ENCODE results near the gene TAF11L2. TPM values are rescaled to one million over a fixed set of nuclear protein-coding genes. Genes with fewer than 3 reads are reported as not detected.
"Not testable (repeated sequence)": the region's sequence is repeated elsewhere in the genome, so short reads cannot be mapped to it uniquely, and the experiment has no call there.

The TAF11L2 gene
- not detected in 3 replicates for polyA plus RNA-seq
- polyA plus RNA-seq (2011; ENCODE audit: low read depth): not detected
- not detected in 2 replicates for polyA plus RNA-seq (2011; cell fraction: cytosol; rRNA removed)
- polyA plus RNA-seq (2011; cell fraction: nucleus; rRNA removed): not detected in 2 replicates
- polyA plus RNA-seq (2012; ENCODE audit: low replicate concordance): not detected in 2 replicates
- not detected in 3 replicates for polyA minus RNA-seq
- polyA minus RNA-seq (2011; cell fraction: cytosol; rRNA and poly(A)+ RNA removed): not detected
- polyA minus RNA-seq (2011; cell fraction: nucleus; rRNA and poly(A)+ RNA removed): not detected in 2 replicates

DNA sequence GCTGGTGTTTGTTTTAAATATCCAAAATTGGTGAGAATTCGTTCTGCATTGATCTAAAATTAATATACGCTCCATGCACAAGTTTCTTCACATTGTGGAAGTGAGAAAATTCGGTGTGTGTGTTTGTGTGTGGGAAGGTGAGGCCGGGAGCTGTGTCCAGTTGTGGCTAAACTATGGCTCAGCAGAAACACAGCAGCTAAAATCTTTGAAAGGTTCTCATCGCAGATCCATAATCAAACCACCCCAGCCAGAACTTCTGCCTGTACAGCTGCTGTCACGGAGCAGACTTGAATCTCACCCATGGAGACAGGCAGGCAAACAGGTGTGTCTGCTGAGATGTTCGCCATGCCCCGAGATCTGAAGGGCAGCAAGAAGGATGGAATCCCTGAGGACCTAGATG lies at the start of gene TAF11L2:
TSS of gene TAF11L2 (plus strand) at position 301 of the 400 bp plus-strand sequence.
- H3K4me3 ChIP-seq (ENCODE audit: control insufficient read depth in 2 of 3, extremely low read depth in 1 of 3, insufficient read depth in 2 of 3, low read depth in 1 of 3, low read length in 3 of 3); H2AFZ ChIP-seq (ENCODE audit: control insufficient read depth, low read length); H3K9me1 ChIP-seq (ENCODE audit: control insufficient read depth, extremely low read depth, insufficient read depth, low read length); DNase-seq (ENCODE audit: low read depth, low spot score); H3K4me1 ChIP-seq (ENCODE audit: control insufficient read depth, extremely low read depth, insufficient read depth, low read length); H3K27ac ChIP-seq (ENCODE audit: control insufficient read depth, insufficient read depth, low read length); H3K79me2 ChIP-seq (ENCODE audit: control insufficient read depth, insufficient read depth, low read length); H3K4me2 ChIP-seq (ENCODE audit: control insufficient read depth, extremely low read depth, insufficient read depth, low read depth, low read length); H3K9me3 ChIP-seq (ENCODE audit: control insufficient read depth, low read depth, low read length); FAIRE-seq; dilution Hi-C loops (cut with MboI; ENCODE audit: extremely low pct_ligation_motif_present, low sequenced_read_pairs); H3K27me3 ChIP-seq (ENCODE audit: control insufficient read depth, extremely low read depth, insufficient read depth, low read length); H3K36me3 ChIP-seq (ENCODE audit: control insufficient read depth in 2 of 2, extremely low read depth in 1 of 2, insufficient read depth in 2 of 2, low read length in 2 of 2); H4K20me1 ChIP-seq (ENCODE audit: control insufficient read depth, extremely low read depth, insufficient read depth, low read length); H3K9ac ChIP-seq (ENCODE audit: control insufficient read depth, extremely low read depth, insufficient read depth, low read length): not testable (repeated sequence)

DNA sequence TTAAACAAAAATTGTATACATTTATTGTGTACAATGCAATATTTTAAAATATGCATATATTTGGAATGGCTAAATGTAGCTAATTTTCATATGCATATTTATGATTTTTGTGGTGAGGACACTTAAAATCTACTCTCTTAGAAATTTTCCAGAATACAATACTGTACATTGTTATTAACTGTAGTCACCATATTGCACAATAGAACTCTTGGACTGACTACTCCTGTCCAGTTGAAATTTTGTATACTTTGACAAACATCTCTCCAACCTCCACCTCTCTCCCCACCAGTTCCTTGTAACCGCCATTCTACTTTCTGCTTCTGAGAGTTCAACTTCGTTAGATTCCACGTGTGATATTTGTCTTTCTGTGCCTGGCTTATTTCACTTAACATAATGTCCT lies 49.2 kb upstream of the TAF11L2 start:
- H3K9me1 ChIP-seq (ENCODE audit: control insufficient read depth, extremely low read depth, insufficient read depth, low read length): no peaks in the 10 kb centered on the region
- H2AFZ ChIP-seq (ENCODE audit: control insufficient read depth, low read length): no peak overlapping the region
- H4K20me1 ChIP-seq (ENCODE audit: control insufficient read depth, extremely low read depth, insufficient read depth, low read length): no peaks in the 10 kb centered on the region
- no peak for DNase-seq (ENCODE audit: low read depth, low spot score)
- no peaks in the 10 kb centered on the region for H3K9me3 ChIP-seq (ENCODE audit: control insufficient read depth, low read depth, low read length)
- no peak overlapping the region for H3K4me2 ChIP-seq (ENCODE audit: control insufficient read depth, extremely low read depth, insufficient read depth, low read depth, low read length)
- dilution Hi-C loops (cut with MboI; ENCODE audit: extremely low pct_ligation_motif_present, low sequenced_read_pairs): no loop called here
- FAIRE-seq: no peak
- no peaks in the 10 kb centered on the region for H3K27me3 ChIP-seq (ENCODE audit: control insufficient read depth, extremely low read depth, insufficient read depth, low read length)
- no peaks in the 10 kb centered on the region for H3K79me2 ChIP-seq (ENCODE audit: control insufficient read depth, insufficient read depth, low read length)
- TF ChIP-seq, protein P1, sequence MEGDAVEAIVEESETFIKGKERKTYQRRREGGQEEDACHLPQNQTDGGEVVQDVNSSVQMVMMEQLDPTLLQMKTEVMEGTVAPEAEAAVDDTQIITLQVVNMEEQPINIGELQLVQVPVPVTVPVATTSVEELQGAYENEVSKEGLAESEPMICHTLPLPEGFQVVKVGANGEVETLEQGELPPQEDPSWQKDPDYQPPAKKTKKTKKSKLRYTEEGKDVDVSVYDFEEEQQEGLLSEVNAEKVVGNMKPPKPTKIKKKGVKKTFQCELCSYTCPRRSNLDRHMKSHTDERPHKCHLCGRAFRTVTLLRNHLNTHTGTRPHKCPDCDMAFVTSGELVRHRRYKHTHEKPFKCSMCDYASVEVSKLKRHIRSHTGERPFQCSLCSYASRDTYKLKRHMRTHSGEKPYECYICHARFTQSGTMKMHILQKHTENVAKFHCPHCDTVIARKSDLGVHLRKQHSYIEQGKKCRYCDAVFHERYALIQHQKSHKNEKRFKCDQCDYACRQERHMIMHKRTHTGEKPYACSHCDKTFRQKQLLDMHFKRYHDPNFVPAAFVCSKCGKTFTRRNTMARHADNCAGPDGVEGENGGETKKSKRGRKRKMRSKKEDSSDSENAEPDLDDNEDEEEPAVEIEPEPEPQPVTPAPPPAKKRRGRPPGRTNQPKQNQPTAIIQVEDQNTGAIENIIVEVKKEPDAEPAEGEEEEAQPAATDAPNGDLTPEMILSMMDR (optimal IDR thresholded peaks at IDR 0.05 in 1 of 3, IDR thresholded peaks at IDR 0.05 in 1 of 3, conservative IDR thresholded peaks at IDR 0.05 in 1 of 3; ENCODE audit: extremely low read depth in 1 of 3, insufficient read depth in 2 of 3, low read length in 3 of 3): no peak
- TF ChIP-seq EZH2 (IDR thresholded peaks at IDR 0.05; ENCODE audit: low read length): no peak
- H3K4me1 ChIP-seq (ENCODE audit: control insufficient read depth, extremely low read depth, insufficient read depth, low read length): no peaks in the 10 kb centered on the region
- no peak overlapping the region for H3K27ac ChIP-seq (ENCODE audit: control insufficient read depth, insufficient read depth, low read length)
- H3K9ac ChIP-seq (ENCODE audit: control insufficient read depth, extremely low read depth, insufficient read depth, low read length): no peak overlapping the region
- H3K4me3 ChIP-seq (ENCODE audit: control insufficient read depth in 2 of 3, extremely low read depth in 1 of 3, insufficient read depth in 2 of 3, low read depth in 1 of 3, low read length in 3 of 3): no peak overlapping the region
- H3K36me3 ChIP-seq (ENCODE audit: control insufficient read depth in 2 of 2, extremely low read depth in 1 of 2, insufficient read depth in 2 of 2, low read length in 2 of 2): no peaks in the 10 kb centered on the region

DNA sequence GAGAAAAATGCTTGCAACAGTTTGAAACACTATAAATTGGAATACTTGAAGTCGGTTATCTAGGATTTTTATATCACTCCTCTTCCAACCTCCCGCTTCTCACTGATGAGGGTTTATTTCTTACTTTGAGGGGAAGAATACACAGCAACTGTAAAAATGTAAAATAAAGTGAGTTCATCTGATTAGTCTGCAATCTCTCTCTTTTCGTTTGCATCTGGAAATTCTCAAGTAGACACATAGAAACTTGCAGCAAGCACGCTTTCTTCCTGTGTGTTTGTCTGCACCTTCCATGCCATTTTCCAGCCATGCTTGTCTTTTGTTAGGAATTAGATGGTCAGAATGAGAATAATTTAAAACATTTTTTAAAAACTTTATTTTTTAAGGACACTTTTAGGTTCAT lies 45.1 kb upstream of the TAF11L2 start:
- Histone ChIP-seq H3K79me2 (ENCODE audit: control insufficient read depth, insufficient read depth, low read length) (no peaks in the 10 kb centered on the region), H4K20me1 (ENCODE audit: control insufficient read depth, extremely low read depth, insufficient read depth, low read length) (no peaks in the 10 kb centered on the region)
- dilution Hi-C loops (cut with MboI; ENCODE audit: extremely low pct_ligation_motif_present, low sequenced_read_pairs): no loop called here

More for the DNA sequence above, 45.1 kb upstream of the TAF11L2 start:
- Histone ChIP-seq H3K4me1 (ENCODE audit: control insufficient read depth, extremely low read depth, insufficient read depth, low read length) (no peaks in the 10 kb centered on the region), H3K4me2 (ENCODE audit: control insufficient read depth, extremely low read depth, insufficient read depth, low read depth, low read length) (no peak overlapping the region), H3K9me1 (ENCODE audit: control insufficient read depth, extremely low read depth, insufficient read depth, low read length) (no peaks in the 10 kb centered on the region), H3K4me3 (ENCODE audit: control insufficient read depth in 2 of 3, extremely low read depth in 1 of 3, insufficient read depth in 2 of 3, low read depth in 1 of 3, low read length in 3 of 3) (no peak overlapping the region), H3K27ac (ENCODE audit: control insufficient read depth, insufficient read depth, low read length) (no peak overlapping the region), H3K36me3 (ENCODE audit: control insufficient read depth in 2 of 2, extremely low read depth in 1 of 2, insufficient read depth in 2 of 2, low read length in 2 of 2) (no peaks in the 10 kb centered on the region), H2AFZ (ENCODE audit: control insufficient read depth, low read length) (no peak overlapping the region), H3K27me3 (ENCODE audit: control insufficient read depth, extremely low read depth, insufficient read depth, low read length) (no peaks in the 10 kb centered on the region), H3K9ac (ENCODE audit: control insufficient read depth, extremely low read depth, insufficient read depth, low read length) (no peak overlapping the region), H3K9me3 (ENCODE audit: control insufficient read depth, low read depth, low read length) (no peaks in the 10 kb centered on the region)
- DNase-seq (ENCODE audit: low read depth, low spot score) (no peak), FAIRE-seq (no peak)
- TF ChIP-seq, protein P1 (optimal IDR thresholded peaks at IDR 0.05 in 1 of 3, IDR thresholded peaks at IDR 0.05 in 1 of 3, conservative IDR thresholded peaks at IDR 0.05 in 1 of 3; ENCODE audit: extremely low read depth in 1 of 3, insufficient read depth in 2 of 3, low read length in 3 of 3): no peak
- TF ChIP-seq EZH2 (IDR thresholded peaks at IDR 0.05; ENCODE audit: low read length): no peak
